Suprapubic skin (tissue), 4 donors: ENCODE results near the gene CTCFL.

Experiments
- EP300 ChIP-seq: sonication (generic); formaldehyde crosslinking; IDR thresholded peaks from one replicate; pipeline ENCODE4 v1.6.1; 2017; ENCODE audit warnings: antibody characterized with exemption
- POLR2A ChIP-seq, 2 donors: fragments of 450-650 bp; IDR thresholded peaks; one replicate each; pipeline ENCODE4 v1.6.1; 2017; ENCODE audit warnings: antibody characterized with exemption in 2 of 2, mild to moderate bottlenecking in 2 of 2, moderate library complexity in 2 of 2
- POLR2AphosphoS5 ChIP-seq, 3 donors: sonication (generic); formaldehyde crosslinking; IDR thresholded peaks; one replicate each; pipeline ENCODE4 v1.6.1; 2017; ENCODE audit warnings: antibody characterized with exemption in 3 of 3
- TF ChIP-seq, protein P1 (sequence below), 2 donors: fragments of 200-600 bp in 1 of 2; fragments of 450-650 bp in 1 of 2; sonication (generic) in 1 of 2; IDR thresholded peaks; one replicate each; pipeline ENCODE4 v1.5.1; 2016 to 2019; ENCODE audit warnings: antibody characterized with exemption in 2 of 2, mild to moderate bottlenecking in 1 of 2, moderate library complexity in 1 of 2

DNA sequence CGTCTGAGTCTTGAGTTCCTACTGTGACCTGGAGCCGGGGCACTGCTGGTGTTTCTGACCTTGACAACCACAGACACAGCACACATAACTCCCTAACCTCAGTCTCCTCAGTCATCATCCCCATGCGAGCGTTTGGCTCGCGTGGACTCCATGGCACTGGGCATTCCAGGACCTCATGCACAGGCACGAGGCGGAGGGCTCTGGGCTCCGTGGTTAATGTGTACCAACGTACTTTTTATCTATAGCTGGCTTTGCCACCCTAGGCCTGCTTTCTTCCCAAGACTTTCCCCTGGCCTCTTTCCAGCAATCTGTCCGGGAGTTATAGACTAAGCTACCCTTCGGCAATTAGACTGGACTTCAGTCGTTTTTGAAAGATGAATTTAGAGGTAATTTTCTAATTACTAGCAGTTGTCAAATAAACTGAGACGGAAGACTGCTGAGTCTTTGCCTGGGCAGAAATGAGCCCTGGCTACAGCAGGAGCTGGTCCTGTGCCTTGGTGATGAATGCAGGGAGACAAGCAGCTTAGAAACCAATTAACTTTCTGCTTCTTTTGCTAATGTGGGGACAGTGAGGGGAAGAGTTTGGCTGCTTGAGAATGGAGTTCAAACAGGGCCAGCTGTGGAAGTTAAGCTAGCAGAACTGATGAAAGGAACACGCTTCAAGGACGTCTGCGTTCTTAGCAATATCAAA is 16.1 kb upstream of the CTCFL start:
- TF ChIP-seq, protein P1, sequence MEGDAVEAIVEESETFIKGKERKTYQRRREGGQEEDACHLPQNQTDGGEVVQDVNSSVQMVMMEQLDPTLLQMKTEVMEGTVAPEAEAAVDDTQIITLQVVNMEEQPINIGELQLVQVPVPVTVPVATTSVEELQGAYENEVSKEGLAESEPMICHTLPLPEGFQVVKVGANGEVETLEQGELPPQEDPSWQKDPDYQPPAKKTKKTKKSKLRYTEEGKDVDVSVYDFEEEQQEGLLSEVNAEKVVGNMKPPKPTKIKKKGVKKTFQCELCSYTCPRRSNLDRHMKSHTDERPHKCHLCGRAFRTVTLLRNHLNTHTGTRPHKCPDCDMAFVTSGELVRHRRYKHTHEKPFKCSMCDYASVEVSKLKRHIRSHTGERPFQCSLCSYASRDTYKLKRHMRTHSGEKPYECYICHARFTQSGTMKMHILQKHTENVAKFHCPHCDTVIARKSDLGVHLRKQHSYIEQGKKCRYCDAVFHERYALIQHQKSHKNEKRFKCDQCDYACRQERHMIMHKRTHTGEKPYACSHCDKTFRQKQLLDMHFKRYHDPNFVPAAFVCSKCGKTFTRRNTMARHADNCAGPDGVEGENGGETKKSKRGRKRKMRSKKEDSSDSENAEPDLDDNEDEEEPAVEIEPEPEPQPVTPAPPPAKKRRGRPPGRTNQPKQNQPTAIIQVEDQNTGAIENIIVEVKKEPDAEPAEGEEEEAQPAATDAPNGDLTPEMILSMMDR (IDR thresholded peaks at IDR 0.05) = no peak
- TF ChIP-seq POLR2A (IDR thresholded peaks at IDR 0.05) (no peak), POLR2AphosphoS5 (IDR thresholded peaks at IDR 0.05) (no peak), EP300 (no peak)
